ENCODE data around the gene IL17RB. TPM values are rescaled to one million over a fixed set of nuclear protein-coding genes. Genes with fewer than 3 reads are reported as not detected.

The IL17RB gene
- total and polyA plus RNA-seq, 8 donors: 4.0 to 18.8 (median 6.6) TPM

Other genes with a start within 250 kb of the IL17RB start
- gene CHDH, start 149 bp upstream of the IL17RB start, total RNA-seq: 10 to 100 TPM; 15.9 to 28.2 (median 19.0) TPM
- 10 to 100 TPM in 1 of 2 donors, 1 to 10 TPM in 1; 9.3 to 11.9 TPM for gene CHDH, start 149 bp upstream of the IL17RB start, polyA plus RNA-seq
- 10 to 100 TPM in 5 of 6 donors, 1 to 10 TPM in 1; 9.5 to 19.2 (median 14.5) TPM for gene ACTR8, start 35.6 kb downstream of the IL17RB start, total RNA-seq
- 10 to 100 TPM; 12.2 to 12.5 TPM for gene ACTR8, start 35.6 kb downstream of the IL17RB start, polyA plus RNA-seq
- 10 to 100 TPM; 16.0 to 31.8 (median 25.9) TPM for gene SELENOK, start 45.3 kb downstream of the IL17RB start, total RNA-seq
- 10 to 100 TPM; 48.3 to 63.6 TPM for gene SELENOK, start 45.3 kb downstream of the IL17RB start, polyA plus RNA-seq